ENCODE data around the gene BNIP5.

The BNIP5 gene

GRCh38 chr6:36290668-36291620 lies 45.7 kb downstream of the BNIP5 start:
- no peak for DNase-seq

- DNase-seq = no peak
Measured at GRCh38 chr6:36289281-36289878, 47.3 kb downstream of the BNIP5 start.

DNA sequence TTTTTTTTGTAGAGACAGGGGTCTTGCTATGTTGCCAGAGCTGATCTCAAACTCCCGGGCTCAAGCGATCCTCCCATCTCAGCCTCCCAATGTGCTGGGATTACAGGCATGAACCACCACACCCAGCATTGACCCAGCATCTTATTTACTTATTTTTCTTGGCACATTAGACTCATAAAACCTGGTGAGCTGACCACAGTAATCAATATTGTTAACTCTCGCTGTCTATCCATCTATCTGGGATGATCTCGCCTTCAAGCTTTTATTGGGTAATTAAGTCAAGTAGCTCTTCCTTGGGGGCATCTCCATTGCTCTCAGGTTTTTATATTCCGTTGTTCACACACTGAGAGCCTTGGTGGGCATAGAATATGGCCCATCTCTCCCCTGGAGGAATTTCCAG lies 49.8 kb downstream of the BNIP5 start:
- DNase-seq = no peak

DNA sequence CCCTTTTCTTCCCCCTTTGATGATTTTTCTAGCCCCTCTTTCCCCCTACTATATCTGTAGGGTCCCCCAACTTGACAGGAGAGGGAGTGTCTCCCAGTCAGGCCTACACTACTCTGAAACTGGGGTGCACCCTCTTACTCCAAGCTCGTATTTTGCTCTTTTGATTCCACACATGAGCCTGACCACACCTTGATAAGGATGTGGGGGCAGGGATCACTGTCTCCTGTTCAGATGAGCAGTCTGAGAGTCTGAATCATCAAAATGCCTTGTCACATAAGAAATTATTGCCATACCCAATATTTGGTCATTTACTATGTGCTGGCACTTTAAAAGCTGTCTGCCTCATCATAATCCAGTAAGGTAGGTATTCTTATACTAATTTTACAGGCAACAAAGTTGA lies 50.9 kb downstream of the BNIP5 start:
- DNase-seq = no peak

GRCh38 chr6:36285187-36285671 lies 51.5 kb downstream of the BNIP5 start:
- DNase-seq = no peak

GRCh38 chr6:36284359-36284758 lies 52.3 kb downstream of the BNIP5 start:
- DNase-seq = no peak

- no peak for DNase-seq
Measured at GRCh38 chr6:36283608-36284007, 53.1 kb downstream of the BNIP5 start.

DNA sequence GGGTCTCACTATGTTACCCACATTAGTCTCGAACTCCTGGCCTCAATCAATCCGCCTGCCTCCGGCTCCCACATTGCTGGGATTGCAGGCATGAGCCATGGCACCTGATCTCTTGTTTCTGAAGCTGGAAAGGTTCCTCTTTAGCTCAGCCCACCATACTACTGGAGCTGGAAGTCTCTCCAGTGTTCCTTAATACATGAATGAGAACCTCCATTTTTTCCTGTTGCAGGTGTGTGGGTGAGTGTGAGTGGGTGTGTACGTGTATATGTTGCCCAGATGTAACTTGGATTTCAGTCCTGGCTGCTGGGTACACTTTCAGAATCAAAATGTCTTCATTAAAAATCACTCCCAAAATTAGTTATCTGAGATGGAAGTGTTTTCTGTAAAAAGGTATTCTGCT lies 55.7 kb downstream of the BNIP5 start:
- DNase-seq = no peak

GRCh38 chr6:36280467-36280866 lies 56.2 kb downstream of the BNIP5 start:
- no peak for DNase-seq

- no peak for DNase-seq
Measured at GRCh38 chr6:36277946-36278470, 58.7 kb downstream of the BNIP5 start.

DNA sequence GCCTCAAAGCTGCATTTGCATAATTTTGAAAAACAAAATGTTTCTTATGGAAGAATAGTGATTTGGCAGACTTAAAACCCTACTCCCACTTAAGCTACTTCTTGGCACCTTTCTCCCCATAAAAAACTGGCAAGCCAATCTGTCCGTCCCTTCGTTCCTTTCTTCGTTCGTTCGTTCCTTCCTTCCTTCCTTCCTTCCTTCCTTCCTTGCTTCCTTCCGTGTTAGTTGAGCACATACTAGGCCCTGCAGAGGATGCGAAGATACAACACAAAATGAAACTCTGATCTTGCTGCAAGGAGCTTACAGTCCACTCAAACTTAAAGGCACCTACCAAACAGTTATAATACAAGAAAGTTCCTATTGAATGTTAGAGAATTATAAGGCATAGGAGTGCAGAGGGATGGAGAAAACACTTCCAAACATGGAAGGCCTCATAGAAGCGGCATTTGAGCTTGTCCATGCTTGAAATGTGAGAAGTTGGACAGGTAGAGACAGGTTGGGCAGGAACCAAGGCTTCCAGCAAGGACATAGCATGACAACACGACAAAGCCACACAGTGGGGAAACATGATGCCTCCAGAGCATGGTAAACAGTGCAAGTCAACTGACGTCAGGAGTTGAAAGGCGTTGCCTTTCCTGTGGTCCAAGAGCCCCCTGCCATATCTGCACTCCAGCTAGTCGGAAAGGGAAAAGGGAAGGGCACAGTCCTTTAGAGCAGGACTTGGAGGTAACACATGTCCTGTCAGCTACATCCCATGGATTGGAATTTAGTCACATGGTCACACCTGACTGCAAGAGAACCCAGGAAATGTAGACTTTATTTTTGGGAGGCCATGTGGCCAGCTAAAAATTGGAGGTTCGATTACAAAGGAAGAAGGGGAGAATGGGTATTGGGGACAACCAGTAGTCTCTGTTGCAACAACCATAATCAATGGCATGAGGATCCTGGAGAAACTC lies 59.8 kb downstream of the BNIP5 start:
- DNase-seq = no peak

DNA sequence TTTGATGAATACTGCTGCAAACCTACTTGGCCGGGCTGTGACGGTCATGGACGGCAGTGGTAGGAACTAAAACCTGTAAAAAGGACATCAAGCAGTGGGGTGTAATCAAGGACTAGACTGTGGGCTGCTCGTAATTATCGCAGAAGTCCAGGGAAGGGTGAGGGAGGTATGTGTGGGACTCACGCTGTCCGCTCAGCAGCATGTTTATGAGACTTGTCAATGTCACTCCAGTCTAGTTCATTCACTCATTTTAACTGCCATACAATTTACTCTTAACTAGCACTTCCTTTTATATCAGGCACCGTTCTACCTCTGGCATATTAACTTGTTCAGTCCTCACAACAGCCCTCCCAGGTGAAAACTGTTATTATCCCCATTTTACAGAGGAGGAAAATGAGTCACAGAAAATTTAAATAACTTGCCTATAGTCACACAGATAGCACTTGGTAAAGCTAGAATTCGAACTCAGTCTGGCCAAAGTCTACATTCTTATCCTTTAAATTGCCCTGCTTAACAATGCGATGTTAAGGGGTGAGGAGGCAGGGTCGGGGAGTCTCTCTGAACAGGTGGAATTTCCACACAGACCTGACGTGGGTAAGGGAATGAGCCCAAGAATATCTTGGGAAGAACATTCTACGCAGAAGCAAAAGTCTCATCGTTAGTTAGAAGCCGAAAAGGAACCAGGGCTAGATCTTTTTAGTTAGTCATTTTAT lies 62.7 kb downstream of the BNIP5 start:
- no peak for DNase-seq

DNA sequence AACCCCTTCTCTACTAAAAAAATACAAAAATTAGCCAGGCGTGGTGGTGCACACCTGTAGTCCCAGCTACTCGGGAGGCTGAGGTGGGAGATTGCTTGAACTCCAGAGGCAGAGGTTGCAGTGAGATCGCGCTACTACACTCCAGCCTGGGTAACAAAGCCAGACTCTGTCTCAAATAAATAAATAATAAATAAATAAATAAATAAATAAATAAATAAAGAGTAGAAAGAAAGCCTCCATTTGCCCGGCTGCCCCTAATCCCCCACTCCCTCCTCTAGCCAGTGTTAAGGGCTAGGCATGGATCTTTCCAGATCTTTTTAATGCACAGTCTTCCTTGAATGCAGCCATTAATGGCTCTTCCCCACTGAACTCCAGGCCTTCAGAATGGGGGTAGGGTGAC lies 63.6 kb downstream of the BNIP5 start:
- no peak for DNase-seq

- DNase-seq = no peak
Measured at GRCh38 chr6:36272234-36272633, 64.5 kb downstream of the BNIP5 start.

DNA sequence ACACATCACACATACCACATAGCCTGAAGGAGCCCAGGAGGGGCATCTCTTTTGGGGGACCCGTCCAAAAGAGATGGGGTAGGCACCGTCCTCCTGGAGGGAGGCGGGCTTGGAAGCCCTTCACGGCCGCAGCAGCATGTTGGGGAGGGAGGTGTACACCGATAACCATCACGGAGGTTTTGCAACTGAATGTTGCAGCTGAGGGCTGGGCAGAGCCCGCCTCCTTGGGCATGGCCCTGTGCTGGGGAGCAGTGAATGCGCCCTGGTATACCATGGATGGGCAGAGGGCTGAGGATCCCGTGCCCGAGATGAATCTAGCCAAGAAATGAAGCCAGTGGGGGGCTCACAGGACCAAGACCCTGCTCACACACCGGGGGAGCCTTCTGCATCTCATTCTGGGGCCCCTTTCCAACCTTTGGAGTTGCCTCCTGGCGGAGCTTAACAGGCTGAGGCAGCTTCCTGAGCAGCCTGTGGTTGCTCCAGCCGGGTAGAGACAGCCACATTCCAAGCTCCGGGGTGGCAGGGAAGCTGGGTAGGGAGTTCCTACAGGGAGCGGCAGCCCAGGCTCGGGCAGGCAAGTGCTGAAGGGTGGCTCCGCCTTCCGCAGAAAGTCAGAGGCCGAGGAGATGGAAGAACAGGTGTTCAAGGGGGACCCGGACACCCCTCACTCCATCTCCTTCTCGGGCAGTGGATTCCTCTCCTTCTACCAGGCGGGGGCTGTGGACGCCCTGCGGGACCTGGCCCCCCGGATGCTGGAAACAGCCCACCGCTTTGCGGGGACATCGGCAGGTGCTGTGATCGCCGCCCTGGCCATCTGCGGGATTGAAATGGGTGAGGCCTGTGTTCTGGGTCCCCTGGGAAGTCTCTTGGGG lies 66.6 kb downstream of the BNIP5 start, which contains the start of gene PNPLA1:
TSS of gene PNPLA1 (plus strand) at position 227 of the 872 bp plus-strand sequence. CDS start at position 627, 400 bp downstream.
- DNase-seq = no peak

GRCh38 chr6:36268478-36269275 lies 68.0 kb downstream of the BNIP5 start:
- no peak for DNase-seq

DNA sequence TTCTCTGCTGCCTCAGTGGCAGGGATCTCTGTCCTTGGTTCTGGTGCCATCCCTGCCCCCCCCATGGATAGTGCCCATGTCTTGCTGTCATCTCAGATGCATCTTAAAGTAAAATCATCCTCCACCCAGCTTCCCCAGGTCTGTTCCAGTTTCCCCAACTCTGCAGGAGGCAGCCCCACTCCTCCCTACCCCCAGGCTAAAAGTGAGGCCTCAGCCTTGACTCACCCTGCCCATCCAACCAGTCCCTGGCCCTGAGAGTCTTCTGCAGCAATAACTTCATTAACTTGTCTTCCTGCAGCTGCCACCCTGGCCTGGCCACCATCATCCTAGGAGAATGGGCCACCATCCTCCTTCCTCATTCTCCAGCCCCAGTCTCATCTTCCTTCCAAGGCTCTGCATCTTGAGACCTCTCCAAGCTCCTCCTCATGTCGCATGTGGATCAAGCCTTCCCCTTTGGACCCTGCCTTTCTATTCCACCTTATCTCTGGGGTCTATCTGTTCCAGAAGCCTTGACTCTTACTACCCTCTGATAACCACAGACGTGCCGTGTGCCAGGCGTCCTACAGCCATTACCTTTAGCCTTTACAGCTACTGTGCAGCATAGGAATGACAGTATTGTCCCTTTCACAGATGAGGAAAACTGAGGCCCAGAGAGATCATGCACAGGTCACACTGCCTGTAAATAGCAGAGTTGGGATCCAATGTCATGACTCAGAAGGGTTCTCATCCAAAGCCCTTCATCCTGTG lies 68.8 kb downstream of the BNIP5 start:
- DNase-seq = no peak

- DNase-seq = no peak
Measured at GRCh38 chr6:36266913-36267644, 69.6 kb downstream of the BNIP5 start.
